Aorta (tissue), 5 donors: Measurements from ENCODE around the gene TRRAP. TPM values are rescaled to one million over a fixed set of nuclear protein-coding genes. Genes with fewer than 3 reads are reported as not detected.
"Not testable (repeated sequence)": the region's sequence is repeated elsewhere in the genome, so short reads cannot be mapped to it uniquely, and the experiment has no call there.

ENCODE experiments used
- ATAC-seq: fragments of 200-7000 bp; cut with Tn5 transposase; one replicate; pipeline ENCODE4 v1.9.1; 2022; ENCODE audit warnings: moderate library complexity; ENCODE audit not compliant: low FRiP score
- DNase-seq, 2 donors: peaks; one replicate each; pipeline ENCODE4 v3.0.0-alpha.2; 2020
- H3K27ac ChIP-seq, 2 donors: one replicate each; pipeline ENCODE4 v1.5.1; 2013; ENCODE audit warnings: low read length in 2 of 2, mild to moderate bottlenecking in 2 of 2, moderate library complexity in 2 of 2, control low read depth in 1 of 2, inconsistent platforms in 1 of 2, low read depth in 1 of 2
- H3K27me3 ChIP-seq, 2 donors: one replicate each; pipeline ENCODE4 v1.6.1; 2013; ENCODE audit warnings: control low read depth in 1 of 2, low read length in 1 of 2, mild to moderate bottlenecking in 1 of 2, moderate library complexity in 1 of 2; ENCODE audit not compliant: insufficient read depth in 2 of 2, control insufficient read depth in 1 of 2
- H3K36me3 ChIP-seq, 2 donors: one replicate each; pipeline ENCODE4 v1.6.1; 2013; ENCODE audit warnings: control low read depth in 1 of 2, low read length in 1 of 2, mild to moderate bottlenecking in 1 of 2; ENCODE audit not compliant: insufficient read depth in 2 of 2, control insufficient read depth in 1 of 2
- H3K4me1 ChIP-seq, 2 donors: one replicate each; pipeline ENCODE4 v1.6.1; 2013; ENCODE audit warnings: low read length in 2 of 2, control low read depth in 1 of 2, mild to moderate bottlenecking in 1 of 2, moderate library complexity in 1 of 2; ENCODE audit not compliant: insufficient read depth in 2 of 2, control insufficient read depth in 1 of 2
- H3K4me3 ChIP-seq, 2 donors: one replicate each; pipeline ENCODE4 v1.5.1; 2013; ENCODE audit warnings: low read length in 2 of 2, control low read depth in 1 of 2, mild to moderate bottlenecking in 1 of 2
- H3K9me3 ChIP-seq: one replicate; pipeline ENCODE4 v1.6.1; 2013; ENCODE audit warnings: mild to moderate bottlenecking, low read length; ENCODE audit not compliant: control insufficient read depth
- WGBS, 2 donors: extraction: QIAGEN DNeasy Blood & Tissue Kit; methylation state at CpG; one replicate each; pipeline ENCODE4 v1.1.7; 2013; 5-methylcytosine and 5-hydroxymethylcytosine counted together
- intact Hi-C, 2 donors: fragments of 100-400 bp; cut with DNase I; formaldehyde crosslinking; loops; one replicate each; pipeline versions ENCODE4 v1.14.2 to v1.15.0; 2022
- polyA plus RNA-seq, 2 donors: library from polyadenylated mRNA; stranded (reverse); fragments of 200-250 nt; gene quantifications; one replicate each; pipeline ENCODE4 v1.2.3, GENCODE V29; 2013
- total RNA-seq, 2 donors: library from RNA; stranded (reverse); fragmentation: NEBNext Ultra II Directional; extraction: Animal tissue kit (Norgen Biotek cat#: 25700); gene quantifications; one replicate each; pipeline ENCODE4 v1.2.1, GENCODE V29; 2021
- donor health status: healthy with polysubstance abuse.
- donor health status: Bipolar disorder and iron deficiency.
- donor health status: DM: no; HTN: no; CAD: no.
- donor health status: DM: no; HTN: no; CAD: no.
- donor health status: DM: yes; HTN: yes; CAD: no.

The TRRAP gene
- total and polyA plus RNA-seq, 4 donors = 2.4 to 41.9 (median 23.2) TPM

DNA sequence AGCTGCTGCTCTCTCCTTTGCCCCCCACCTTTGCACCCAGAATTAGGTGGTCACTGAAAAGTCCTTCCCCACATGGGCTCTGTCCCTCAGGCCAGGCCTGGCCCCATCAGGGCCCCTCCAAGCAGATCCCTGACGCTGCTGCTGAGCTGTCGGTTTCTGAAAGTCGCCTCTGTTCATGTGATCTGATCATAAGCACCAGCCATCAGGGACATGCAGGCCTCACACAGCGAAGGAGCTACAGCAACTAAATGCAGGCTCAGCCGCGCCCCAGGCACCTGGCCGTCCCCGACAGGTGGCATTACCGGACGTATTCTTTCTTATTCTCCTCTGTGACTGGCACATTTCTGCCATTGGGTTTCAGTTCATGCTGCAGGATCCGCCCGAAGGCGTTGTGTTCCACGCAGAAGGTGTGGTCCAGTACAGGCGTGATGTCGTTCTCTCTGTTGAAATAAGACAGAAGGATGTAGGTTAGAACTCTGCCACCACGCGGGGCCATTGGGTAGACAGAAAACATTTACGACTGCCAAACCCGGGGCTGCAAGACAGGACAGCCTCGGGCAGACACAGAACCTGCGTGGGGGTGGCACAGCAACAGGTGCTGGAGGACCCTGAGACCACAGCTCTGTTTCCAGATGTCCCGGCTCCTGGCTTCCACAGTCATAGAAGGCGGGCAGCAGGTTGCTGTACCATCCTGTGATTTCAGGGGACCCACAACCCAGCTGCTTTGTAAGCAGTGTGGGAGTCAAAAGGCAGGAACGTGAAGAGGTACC, 159.9 kb downstream of the TRRAP start:
- Histone ChIP-seq H3K4me3 (no peak overlapping the region), H3K27me3 (no peaks in the 10 kb centered on the region), H3K27ac (no peak overlapping the region), H3K36me3 (peaks cover 0 to 19% of the 10 kb centered on the region in 2 donors), H3K4me1 (no peaks in the 10 kb centered on the region), H3K9me3 (no peaks in the 10 kb centered on the region)
- WGBS, 2 donors = 88 to 89% methylated on average over 25 of the region's 25 CpGs
- DNase-seq (no peak), ATAC-seq (no peak)
- intact Hi-C loops = loop anchor here in 1 of 2 donors (10.0 kb wide), 1 partner anchor 367 kb away; the partner anchor contains the start of genes BUD31 and PDAP1

DNA sequence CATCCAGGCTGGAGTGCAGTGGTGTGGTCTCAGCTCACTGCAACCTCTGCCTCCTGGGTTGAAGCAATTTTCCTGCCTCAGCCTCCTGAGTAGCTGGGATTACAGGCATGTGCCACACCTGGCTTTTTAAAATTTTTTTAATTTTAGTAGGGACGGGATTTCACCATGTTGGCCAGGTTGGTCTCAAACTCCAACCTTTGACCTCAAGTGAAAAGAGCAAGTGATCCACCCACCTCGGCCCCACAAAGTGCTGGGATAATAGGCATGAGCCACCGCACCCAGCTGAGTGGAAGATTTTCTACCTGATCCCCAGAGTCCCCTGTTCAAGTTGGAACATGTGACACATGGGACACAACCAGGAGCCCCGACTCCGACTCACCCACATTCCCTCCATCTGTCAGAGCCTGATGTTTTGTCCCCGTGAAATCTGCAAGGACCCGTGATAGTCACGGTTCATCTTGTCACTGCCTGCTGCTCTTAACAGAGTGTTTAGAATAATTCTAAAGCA, 161.1 kb downstream of the TRRAP start:
- Histone ChIP-seq H3K4me3 (no peak overlapping the region), H3K27me3 (no peaks in the 10 kb centered on the region), H3K4me1 (no peaks in the 10 kb centered on the region), H3K9me3 (no peaks in the 10 kb centered on the region), H3K36me3 (peaks cover 0 to 15% of the 10 kb centered on the region in 2 donors), H3K27ac (no peak overlapping the region)
- intact Hi-C loops = loop anchor here in 1 of 2 donors (10.0 kb wide), 1 partner anchor 365 kb away; the partner anchor contains the start of genes BUD31 and PDAP1
- 83 to 87% methylated on average over 8 of the region's 8 CpGs for WGBS, 2 donors
- DNase-seq (no peak), ATAC-seq (no peak)

DNA sequence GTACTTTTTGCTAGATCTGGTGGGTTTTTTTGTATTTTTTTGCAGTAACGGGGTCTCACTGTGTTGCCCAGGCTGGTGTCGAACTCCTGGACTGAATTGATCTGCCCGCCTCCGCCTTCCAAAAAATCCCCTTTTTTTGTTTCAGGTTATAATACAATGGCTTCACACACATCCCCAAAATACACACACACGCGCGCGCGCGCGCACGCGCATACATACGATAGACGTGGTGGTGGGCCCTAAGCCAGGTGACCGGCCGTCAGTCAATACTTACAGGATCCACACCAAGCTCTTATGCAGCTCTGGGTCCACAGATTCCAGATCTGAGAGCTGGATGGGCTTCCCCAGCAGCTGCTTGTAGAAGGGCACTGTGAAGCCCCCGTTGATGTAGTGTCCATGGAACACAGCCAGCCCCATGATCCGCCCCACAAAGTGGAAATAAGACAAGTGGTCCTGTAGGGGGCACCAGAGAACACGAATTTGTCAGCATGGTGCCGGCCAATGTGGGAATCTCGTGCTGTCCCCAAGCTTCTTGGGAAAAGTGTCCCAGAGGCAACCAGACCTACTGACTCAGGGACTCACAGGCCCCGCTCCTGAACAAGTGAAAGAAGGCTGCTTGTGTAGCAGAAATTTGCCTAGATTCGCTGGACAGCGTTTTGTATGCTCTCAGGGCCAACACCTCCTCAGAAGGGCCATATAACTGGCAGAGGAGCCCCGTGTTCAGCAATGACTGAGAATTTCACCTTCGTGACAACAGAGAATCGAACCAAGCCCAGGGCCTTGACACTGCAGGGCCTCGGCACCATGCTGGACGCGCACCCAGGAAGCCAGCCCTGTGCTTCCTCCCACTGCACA, 162.0 kb downstream of the TRRAP start:
- ATAC-seq = peak; percentile 84
- intact Hi-C loops = loop anchor here (1.0 to 10.0 kb wide), 6 partner anchors 54 to 273 kb away; partner anchors contain the start of gene SMURF1 (in 1 of the 2)
- H3K4me1 ChIP-seq = no peaks in the 10 kb centered on the region
- H3K27me3 ChIP-seq = no peaks in the 10 kb centered on the region
- peak; percentile 89 to 92 for DNase-seq
- peak overlapping the region; percentile 12 to 77 for H3K27ac ChIP-seq
- 48 to 52% methylated on average over 31 of the region's 31 CpGs for WGBS, 2 donors
- H3K36me3 ChIP-seq = peaks cover 0 to 18% of the 10 kb centered on the region in 2 donors
- no peaks in the 10 kb centered on the region for H3K9me3 ChIP-seq
- no peak overlapping the region for H3K4me3 ChIP-seq

DNA sequence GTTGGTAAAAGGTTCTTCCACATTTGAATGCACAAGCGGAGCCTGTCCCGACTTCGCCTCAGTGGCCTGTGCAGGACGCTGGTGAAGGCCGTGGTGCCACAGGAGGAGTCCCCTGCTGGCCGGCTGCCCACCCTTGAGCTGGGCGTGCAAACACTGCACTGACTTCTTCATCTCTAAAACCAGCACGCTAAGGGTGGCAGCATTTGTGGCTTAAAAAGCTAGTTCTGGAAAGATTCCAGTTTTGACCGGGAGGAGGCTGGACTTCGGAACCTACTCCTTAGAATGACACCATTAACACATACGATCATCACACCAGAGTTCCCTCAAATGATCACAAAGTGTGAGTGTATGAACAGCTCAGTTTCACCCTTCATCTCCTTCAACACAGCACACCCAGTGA, 163.2 kb downstream of the TRRAP start:
- no peaks in the 10 kb centered on the region for H3K9me3 ChIP-seq
- 32 to 35% methylated on average over 11 of the region's 11 CpGs for WGBS, 2 donors
- H3K27me3 ChIP-seq = no peaks in the 10 kb centered on the region
- ATAC-seq (no peak), DNase-seq (no peak)
- H3K27ac ChIP-seq = peak overlapping the region in 1 of 2 donors; percentile 7
- intact Hi-C loops = loop anchor here (2.0 to 10.0 kb wide), 5 partner anchors 53 to 271 kb away; partner anchors contain the start of gene SMURF1 (in 1 of the 2)
- H3K4me3 ChIP-seq = no peak overlapping the region
- H3K4me1 ChIP-seq = no peaks in the 10 kb centered on the region
- H3K36me3 ChIP-seq = peaks cover 0 to 18% of the 10 kb centered on the region in 2 donors

DNA sequence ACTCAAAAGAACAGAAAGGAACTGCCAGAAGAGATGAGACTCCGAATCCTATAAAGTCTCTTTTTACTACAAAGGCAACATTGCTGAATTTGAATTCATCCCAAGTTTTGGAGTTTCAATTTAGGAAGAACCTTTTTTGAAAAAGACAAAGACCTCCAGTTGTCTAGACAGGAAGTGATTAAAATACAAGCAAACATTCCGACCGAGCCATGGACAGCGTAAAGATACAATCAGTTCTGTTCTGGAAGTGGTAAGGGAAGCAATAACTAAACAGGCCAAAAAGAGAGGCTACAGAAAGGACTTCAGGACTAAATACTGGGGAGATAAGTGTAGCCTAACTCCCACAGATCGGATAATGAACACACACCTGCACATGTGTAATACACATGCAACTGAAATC, 164.6 kb downstream of the TRRAP start:
- Histone ChIP-seq H3K27me3 (no peaks in the 10 kb centered on the region), H3K36me3 (peaks cover 0 to 18% of the 10 kb centered on the region in 2 donors), H3K4me1 (no peaks in the 10 kb centered on the region), H3K9me3 (no peaks in the 10 kb centered on the region), H3K27ac (peak overlapping the region in 1 of 2 donors; percentile 75), H3K4me3 (no peak overlapping the region)
- ATAC-seq (no peak), DNase-seq (no peak)
- WGBS, 2 donors = 17 to 30% methylated on average over 5 of the region's 5 CpGs
- intact Hi-C loops = loop anchor here (5.0 to 10.0 kb wide), 4 partner anchors 52 to 224 kb away; partner anchors contain the start of gene SMURF1 (in 1 of the 2)

DNA sequence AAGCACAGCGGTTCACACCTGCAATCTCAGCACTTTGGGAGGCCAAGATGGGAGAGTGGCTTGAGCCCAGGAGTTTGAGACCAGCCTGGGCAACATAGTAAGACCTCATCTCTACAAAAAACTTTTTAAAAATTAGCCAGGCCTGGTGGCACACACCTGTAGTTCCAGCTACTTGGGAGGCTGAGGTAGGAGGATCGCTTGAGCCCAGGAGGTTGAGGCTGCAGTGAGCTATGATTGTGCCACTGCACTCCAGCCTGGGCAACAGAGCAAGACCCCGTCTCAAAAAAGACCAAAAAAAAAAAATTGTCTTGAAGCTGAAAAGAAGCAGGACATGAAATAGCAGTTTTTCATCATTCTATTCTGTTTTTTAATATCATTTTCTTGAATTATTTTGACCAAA, 166.5 kb downstream of the TRRAP start:
- H3K36me3 ChIP-seq = peaks cover 0 to 14% of the 10 kb centered on the region in 2 donors
- not testable (repeated sequence) for H3K4me1 ChIP-seq, ATAC-seq

DNA sequence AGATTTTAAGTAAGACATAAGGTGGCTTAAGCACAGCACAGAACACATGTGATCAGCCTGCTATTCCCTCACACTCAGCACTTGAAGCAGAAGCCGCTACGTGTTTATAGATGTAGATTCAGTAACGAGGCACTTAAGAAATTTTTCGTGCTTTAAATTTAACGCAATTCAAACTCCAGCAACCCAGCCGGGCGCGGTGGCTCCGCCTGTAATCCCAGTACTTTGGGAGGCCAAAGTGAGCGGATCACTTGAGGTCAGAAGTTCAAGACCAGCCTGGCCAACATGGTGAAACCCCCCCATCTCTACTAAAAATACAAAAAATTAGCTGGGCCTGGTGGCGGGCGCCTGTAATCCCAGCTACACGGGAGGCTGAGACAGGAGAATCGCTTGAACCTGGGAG, 167.9 kb downstream of the TRRAP start:
- not testable (repeated sequence) for H3K27ac ChIP-seq, H3K4me3 ChIP-seq, H3K9me3 ChIP-seq, ATAC-seq, H3K27me3 ChIP-seq, H3K4me1 ChIP-seq, DNase-seq
- intact Hi-C loops = loop anchor here (10.0 kb wide), 2 partner anchors 49 to 179 kb away; no protein-coding TSS in a partner anchor
- peaks cover 0 to 14% of the 10 kb centered on the region in 2 donors for H3K36me3 ChIP-seq
- 88 to 90% methylated on average over 14 of the region's 14 CpGs for WGBS, 2 donors

More for the DNA sequence above, 166.5 kb downstream of the TRRAP start:
- intact Hi-C loops = loop anchor here (5.0 to 10.0 kb wide), 4 partner anchors 50 to 222 kb away; partner anchors contain the start of gene SMURF1 (in 1 of the 2)
- not testable (repeated sequence) for DNase-seq, H3K9me3 ChIP-seq, H3K4me3 ChIP-seq, H3K27me3 ChIP-seq, H3K27ac ChIP-seq
- WGBS, 2 donors = 88 to 92% methylated on average over 3 of the region's 3 CpGs

DNA sequence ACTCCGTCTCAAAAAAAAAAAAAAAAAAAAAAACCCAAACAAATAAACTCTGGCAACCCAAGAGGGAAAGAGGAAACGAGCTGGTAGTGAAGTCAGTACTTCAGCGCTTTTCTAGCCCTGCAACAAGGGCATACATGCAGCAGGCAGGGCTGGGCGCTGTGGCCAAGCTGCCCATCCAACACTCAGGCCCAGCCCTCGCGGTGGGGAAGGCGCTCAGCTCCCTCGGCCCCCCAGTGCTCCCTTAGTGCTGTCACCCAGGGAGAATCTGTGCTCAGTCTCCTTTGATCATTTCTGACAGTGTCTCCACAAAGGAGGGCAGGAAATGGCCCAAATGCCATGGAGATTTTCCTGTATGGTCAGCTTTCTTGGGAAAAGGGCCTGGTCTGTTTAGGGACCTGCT, 168.4 kb downstream of the TRRAP start:
- ATAC-seq (no peak), DNase-seq (no peak)
- Histone ChIP-seq H3K27me3 (no peaks in the 10 kb centered on the region), H3K9me3 (no peaks in the 10 kb centered on the region), H3K4me1 (no peaks in the 10 kb centered on the region), H3K27ac (no peak overlapping the region), H3K4me3 (no peak overlapping the region), H3K36me3 (peaks cover 0 to 14% of the 10 kb centered on the region in 2 donors)
- 74 to 79% methylated on average over 8 of the region's 8 CpGs for WGBS, 2 donors
- intact Hi-C loops = loop anchor here (10.0 kb wide), 2 partner anchors 48 to 178 kb away; no protein-coding TSS in a partner anchor
